Pancreas (tissue), 10 donors: ENCODE measurements around the gene SLC44A2. TPM values are rescaled to one million over a fixed set of nuclear protein-coding genes. Genes with fewer than 3 reads are reported as not detected.

Experiments
- ATAC-seq, 4 donors: fragments of 200-7000 bp; cut with Tn5 transposase; one replicate each; pipeline versions ENCODE4 v1.8.0 to v1.9.1; 2020; ENCODE audit warnings: mild to moderate bottlenecking in 4 of 4, moderate library complexity in 4 of 4
- DNase-seq, 6 donors: peaks; one replicate each; pipeline ENCODE4 v3.0.0-alpha.2; 2020
- FAIRE-seq: peaks from 2 replicates; lab custom pipeline; 2012; peaks lifted over from hg19 to GRCh38; lab: Jason Lieb, UNC
- H3K27ac ChIP-seq, 4 donors: fragments of 200-600 bp; sonication (generic); 1 replicate in 3 of 4; 2 replicates in 1 of 4; pipeline versions ENCODE4 v1.5.0 to v1.8.0; 2020
- H3K27me3 ChIP-seq, 4 donors: fragments of 200-600 bp; one replicate each; pipeline ENCODE4 v1.8.0; 2021
- H3K36me3 ChIP-seq, 3 donors: fragments of 200-600 bp; sonication (generic) in 1 of 3; one replicate each; pipeline versions ENCODE4 v1.5.0 to v1.8.0; 2020 to 2021
- H3K4me1 ChIP-seq, 3 donors: fragments of 200-600 bp; one replicate each; pipeline ENCODE4 v1.8.0; 2021
- H3K4me3 ChIP-seq, 4 donors: fragments of 200-600 bp; sonication (generic) in 2 of 4; one replicate each; pipeline versions ENCODE4 v1.5.0 to v1.8.0; 2020 to 2021
- H3K9me3 ChIP-seq, 4 donors: fragments of 200-600 bp; one replicate each; pipeline ENCODE4 v1.8.0; 2021
- WGBS, 2 donors: extraction: QIAGEN DNeasy Blood & Tissue Kit; methylation state at CpG; one replicate each; pipeline ENCODE4 v1.1.7; 2013; 5-methylcytosine and 5-hydroxymethylcytosine counted together
- intact Hi-C, 3 donors: fragments of 100-400 bp; cut with DNase I; formaldehyde crosslinking; loops; one replicate each; pipeline versions ENCODE4 v1.11.1 to v1.14.2; 2022
- polyA plus RNA-seq, 2 donors: library from polyadenylated mRNA; stranded (reverse); fragments of 200-250 nt; gene quantifications; one replicate each; pipeline ENCODE4 v1.2.3, GENCODE V29; 2013
- total RNA-seq, 6 donors: library from RNA; stranded (reverse); fragmentation: NEBNext Ultra II Directional in 4 of 6; extraction: Animal tissue kit (Norgen Biotek cat#: 25700) in 4 of 6; gene quantifications; one replicate each; pipeline versions ENCODE4 v1.2.1 to v1.2.4, GENCODE V29; 2021 to 2023
- TF ChIP-seq, protein P1 (sequence below), 4 donors: fragments of 200-600 bp; sonication (generic) in 3 of 4; IDR thresholded peaks; one replicate each; pipeline versions ENCODE4 v1.5.0 to v1.8.0; 2021; ENCODE audit warnings: antibody characterized with exemption in 4 of 4
- donor health status: healthy with polysubstance abuse.
- donor health status: DM: no; HTN: no; CAD: no; lungs with moderate emphysema.
- donor health status: DM: no; HTN: no; CAD: no.
- donor health status: control.
- donor health status: control.
- donor health status: Bipolar disorder and iron deficiency.
- donor health status: DM: yes; HTN: yes; CAD: no.
- donor health status: DM: no; HTN: no; CAD: no.
- donor health status: DM: no; HTN: no; CAD: no.
- donor health status: DM: yes; HTN: yes; CAD: no.

The SLC44A2 gene
- total and polyA plus RNA-seq, 8 donors = 32.7 to 69.0 (median 48.4) TPM

DNA sequence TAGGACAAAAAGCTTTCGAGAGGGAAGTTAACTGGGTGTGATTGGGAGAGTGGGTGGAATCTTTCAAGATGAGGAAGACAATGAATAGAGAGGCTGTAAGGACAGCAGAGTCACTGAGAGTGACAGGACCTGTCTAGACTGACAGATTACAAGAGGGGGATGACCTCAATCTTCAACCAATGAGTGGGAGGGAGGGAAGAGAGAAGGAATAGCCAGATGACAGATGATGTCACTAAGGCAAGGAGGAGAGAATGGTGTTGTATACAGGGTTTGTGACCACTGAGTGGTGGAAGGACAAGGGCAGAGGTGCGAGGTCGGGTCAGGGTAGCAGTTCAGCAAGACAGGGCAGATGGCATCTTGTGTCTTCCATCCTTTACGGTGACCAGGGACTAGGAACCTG is 23.0 kb downstream of the SLC44A2 start:
- Histone ChIP-seq H3K9me3 (no peaks in the 10 kb centered on the region), H3K4me3 (no peak overlapping the region), H3K27me3 (no peaks in the 10 kb centered on the region), H3K36me3 (no peaks in the 10 kb centered on the region), H3K4me1 (peaks cover 0 to 18% (median 3%) of the 10 kb centered on the region in 3 donors), H3K27ac (no peak overlapping the region)
- TF ChIP-seq, protein P1, sequence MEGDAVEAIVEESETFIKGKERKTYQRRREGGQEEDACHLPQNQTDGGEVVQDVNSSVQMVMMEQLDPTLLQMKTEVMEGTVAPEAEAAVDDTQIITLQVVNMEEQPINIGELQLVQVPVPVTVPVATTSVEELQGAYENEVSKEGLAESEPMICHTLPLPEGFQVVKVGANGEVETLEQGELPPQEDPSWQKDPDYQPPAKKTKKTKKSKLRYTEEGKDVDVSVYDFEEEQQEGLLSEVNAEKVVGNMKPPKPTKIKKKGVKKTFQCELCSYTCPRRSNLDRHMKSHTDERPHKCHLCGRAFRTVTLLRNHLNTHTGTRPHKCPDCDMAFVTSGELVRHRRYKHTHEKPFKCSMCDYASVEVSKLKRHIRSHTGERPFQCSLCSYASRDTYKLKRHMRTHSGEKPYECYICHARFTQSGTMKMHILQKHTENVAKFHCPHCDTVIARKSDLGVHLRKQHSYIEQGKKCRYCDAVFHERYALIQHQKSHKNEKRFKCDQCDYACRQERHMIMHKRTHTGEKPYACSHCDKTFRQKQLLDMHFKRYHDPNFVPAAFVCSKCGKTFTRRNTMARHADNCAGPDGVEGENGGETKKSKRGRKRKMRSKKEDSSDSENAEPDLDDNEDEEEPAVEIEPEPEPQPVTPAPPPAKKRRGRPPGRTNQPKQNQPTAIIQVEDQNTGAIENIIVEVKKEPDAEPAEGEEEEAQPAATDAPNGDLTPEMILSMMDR (IDR thresholded peaks at IDR 0.05) = no peak
- intact Hi-C loops = loop anchor here in 1 of 3 donors (10.0 kb wide), 1 partner anchor 74 kb away; no protein-coding TSS in a partner anchor
- FAIRE-seq = no peak
- no peak for DNase-seq
- no peak for ATAC-seq
- WGBS, 2 donors = 86 to 87% methylated on average over 4 of the region's 4 CpGs

DNA sequence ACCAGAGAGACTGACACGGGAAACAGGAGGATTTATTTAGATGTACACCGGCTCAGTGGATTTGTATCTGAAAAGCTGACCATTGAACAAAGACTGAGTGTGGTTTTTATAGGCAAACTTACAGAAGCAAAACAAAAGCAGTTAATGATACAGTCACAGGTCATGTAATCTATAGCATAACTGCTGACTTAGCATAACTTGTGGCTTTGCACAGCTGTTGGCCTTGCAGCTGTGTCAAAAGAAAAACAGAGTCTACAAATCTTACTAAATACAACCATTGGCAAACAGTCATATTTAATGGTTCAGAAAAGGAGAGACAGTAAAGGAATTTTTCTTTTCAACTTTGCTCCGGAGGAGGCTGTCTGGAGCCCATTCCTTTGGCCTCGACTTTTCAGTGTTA is 26.5 kb downstream of the SLC44A2 start:
- no peak overlapping the region for H3K4me3 ChIP-seq
- H3K36me3 ChIP-seq = no peaks in the 10 kb centered on the region
- peaks cover 4 to 14% (median 8%) of the 10 kb centered on the region in 3 donors for H3K4me1 ChIP-seq
- H3K27ac ChIP-seq = no peak overlapping the region
- H3K9me3 ChIP-seq = no peaks in the 10 kb centered on the region
- intact Hi-C loops = no loop called here
- ATAC-seq = no peak
- 48 to 49% methylated on average over 4 of the region's 4 CpGs for WGBS, 2 donors
- H3K27me3 ChIP-seq = no peaks in the 10 kb centered on the region
- DNase-seq = no peak
- FAIRE-seq = no peak
- TF ChIP-seq, protein P1 (IDR thresholded peaks at IDR 0.05) = no peak

DNA sequence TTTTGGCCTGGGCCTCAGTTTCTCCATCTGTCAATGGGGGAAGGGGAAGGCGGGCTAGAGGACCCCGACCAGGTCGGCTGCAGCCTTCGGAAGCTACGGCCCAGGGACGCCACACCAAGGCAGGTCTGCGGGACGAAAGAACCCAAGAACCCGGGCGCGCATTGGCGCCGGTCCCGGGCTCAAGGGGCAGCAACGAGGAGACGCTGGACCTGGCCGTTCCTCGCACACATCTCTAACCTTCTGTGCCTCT is 28.1 kb downstream of the SLC44A2 start:
- Histone ChIP-seq H3K9me3 (no peaks in the 10 kb centered on the region), H3K27ac (peak overlapping the region; percentile 95 to 98 (median 97)), H3K36me3 (no peaks in the 10 kb centered on the region), H3K4me3 (peak overlapping the region; percentile 53 to 96 (median 76)), H3K4me1 (peaks cover 4 to 14% (median 8%) of the 10 kb centered on the region in 3 donors), H3K27me3 (no peaks in the 10 kb centered on the region)
- FAIRE-seq = no peak
- intact Hi-C loops = no loop called here
- DNase-seq = no peak
- ATAC-seq = peak; percentile 6 to 22 (median 8)
- WGBS, 2 donors = 0% methylated on average over 18 of the region's 18 CpGs
- TF ChIP-seq, protein P1 (IDR thresholded peaks at IDR 0.05) = no peak

DNA sequence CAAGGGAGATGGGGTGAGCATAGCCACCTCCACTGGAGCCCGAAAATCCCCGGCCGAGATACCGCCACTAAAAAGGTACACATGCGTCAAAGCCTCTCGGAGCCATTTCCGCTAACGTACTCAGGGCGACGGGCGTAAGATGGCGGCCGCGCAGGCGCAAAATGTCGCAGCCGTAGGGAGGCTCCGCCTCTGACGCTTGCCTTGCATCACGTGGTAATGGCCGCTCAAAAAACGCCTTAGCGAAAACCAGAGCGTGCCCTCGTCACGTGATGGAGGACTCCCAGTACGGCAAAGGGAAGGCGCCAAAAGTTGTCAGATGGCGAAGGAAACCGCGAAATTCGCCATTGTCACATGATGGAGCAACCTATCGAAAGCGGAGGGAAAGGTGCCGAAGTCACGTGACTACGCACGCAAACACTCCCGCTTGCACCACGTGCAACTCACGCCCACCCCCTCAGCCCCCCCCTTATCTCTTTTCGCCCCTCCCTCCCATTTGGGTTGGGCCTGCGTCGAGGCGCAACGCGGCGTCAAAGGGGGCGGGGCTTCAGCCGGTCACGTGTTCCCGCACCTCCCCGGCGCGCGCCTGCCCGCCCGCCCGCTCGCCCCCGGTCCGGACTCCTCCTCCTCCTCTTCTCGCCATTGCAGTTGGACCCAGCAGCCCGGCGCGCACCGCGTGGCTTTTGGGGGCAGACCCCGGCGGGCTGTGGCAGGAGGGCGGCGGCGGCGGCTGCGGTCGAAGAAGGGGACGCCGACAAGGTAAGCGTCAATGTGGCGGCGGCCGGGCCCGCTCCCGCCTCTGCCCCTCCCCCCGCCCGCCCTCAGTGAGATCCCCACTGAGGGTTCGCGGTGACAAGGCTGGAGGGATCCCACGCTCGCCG is 28.6 kb downstream of the SLC44A2 start, which contains the start of gene ILF3:
ILF3 (plus strand) TSS at position 615 of the 878 bp plus-strand sequence. CDS start 16,260 bp downstream, outside the sequence.
- H3K36me3 ChIP-seq = no peaks in the 10 kb centered on the region
- no peaks in the 10 kb centered on the region for H3K27me3 ChIP-seq
- peak within 1 kb of the TSS; percentile 84 to 96 (median 94) for H3K4me3 ChIP-seq
- 0% methylated on average over 68 to 91 of the region's 91 CpGs for WGBS, 2 donors
- DNase-seq = peak; percentile 99 to 100 (median 100)
- FAIRE-seq = peak; percentile 83
- no peaks in the 10 kb centered on the region for H3K9me3 ChIP-seq
- ATAC-seq = peak; percentile 85 to 93 (median 86)
- H3K4me1 ChIP-seq = peaks cover 4 to 14% (median 8%) of the 10 kb centered on the region in 3 donors
- H3K27ac ChIP-seq = peak within 1 kb of the TSS; percentile 95 to 98 (median 97)
- intact Hi-C loops = no loop called here
- TF ChIP-seq, protein P1 (IDR thresholded peaks at IDR 0.05) = no peak
